Right ventricle myocardium inferior (tissue), 1 donor: ENCODE measurements around the gene UGT1A9. TPM values are rescaled to one million over a fixed set of nuclear protein-coding genes. Genes with fewer than 3 reads are reported as not detected.

Experiments used
- ATAC-seq: fragments of 200-7000 bp; cut with Tn5 transposase; one replicate; pipeline ENCODE4 v1.9.1; 2020; ENCODE audit warnings: mild to moderate bottlenecking, moderate library complexity
- DNase-seq: peaks from one replicate; pipeline ENCODE4 v3.0.0; 2021; ENCODE audit errors: missing footprints
- intact Hi-C: fragments of 100-400 bp; cut with DNase I; formaldehyde crosslinking; loops from one replicate; pipeline ENCODE4 v1.11.0; 2022
- total RNA-seq: library from RNA; stranded (reverse); fragmentation: NEBNext Ultra II Directional; extraction: Animal tissue kit (Norgen Biotek cat#: 25700); gene quantifications from one replicate; pipeline ENCODE4 v1.2.1, GENCODE V29; 2021
- donor health status: DM: no; HTN: yes; CAD: no; lungs with severe emphysema.

Gene UGT1A9
- total RNA-seq, 1 donor from 2014 or later, result not detected

DNA sequence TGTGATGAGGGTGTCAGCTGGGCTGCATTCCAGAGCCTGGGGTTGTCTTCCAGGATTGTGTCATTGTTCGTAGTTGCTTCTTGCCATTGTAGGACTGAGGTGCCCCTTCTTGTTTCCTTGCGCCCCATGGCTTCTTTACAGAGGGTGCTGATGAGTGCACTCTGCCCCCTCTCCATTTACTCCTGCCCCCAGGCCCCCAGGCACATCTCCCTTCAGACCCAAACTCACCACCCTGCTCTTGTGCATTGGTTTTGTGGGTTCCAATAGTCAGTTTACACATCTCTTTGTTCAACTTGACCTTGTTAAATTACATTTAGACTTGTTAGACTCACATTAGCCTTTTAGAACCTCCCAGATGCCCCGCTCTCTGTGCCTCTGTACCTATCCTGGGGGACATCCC lies 149.5 kb downstream of the UGT1A9 start:
- DNase-seq (no peak), ATAC-seq (no peak)
- intact Hi-C loops, result no loop called here

DNA sequence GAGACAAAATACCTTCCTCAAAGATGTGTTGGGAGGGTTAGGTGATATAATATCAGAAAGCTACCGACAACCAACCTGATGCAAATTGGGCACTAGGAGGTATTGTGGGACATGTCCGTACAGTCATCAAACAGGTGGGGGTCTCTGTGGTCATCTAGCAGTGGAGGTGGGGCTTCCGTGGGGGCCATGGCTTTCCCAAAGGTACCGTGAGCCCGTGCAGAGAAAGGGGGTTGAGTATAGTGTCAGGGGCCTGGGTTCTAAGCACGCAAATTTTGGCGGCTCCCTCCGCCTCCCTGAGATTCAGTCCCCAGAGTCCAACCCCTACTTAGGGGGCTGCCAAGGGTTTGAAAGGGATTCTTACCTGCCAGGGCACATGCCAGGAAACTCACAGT lies 150.0 kb downstream of the UGT1A9 start:
- DNase-seq (no peak), ATAC-seq (no peak)
- intact Hi-C loops, result no loop called here

DNA sequence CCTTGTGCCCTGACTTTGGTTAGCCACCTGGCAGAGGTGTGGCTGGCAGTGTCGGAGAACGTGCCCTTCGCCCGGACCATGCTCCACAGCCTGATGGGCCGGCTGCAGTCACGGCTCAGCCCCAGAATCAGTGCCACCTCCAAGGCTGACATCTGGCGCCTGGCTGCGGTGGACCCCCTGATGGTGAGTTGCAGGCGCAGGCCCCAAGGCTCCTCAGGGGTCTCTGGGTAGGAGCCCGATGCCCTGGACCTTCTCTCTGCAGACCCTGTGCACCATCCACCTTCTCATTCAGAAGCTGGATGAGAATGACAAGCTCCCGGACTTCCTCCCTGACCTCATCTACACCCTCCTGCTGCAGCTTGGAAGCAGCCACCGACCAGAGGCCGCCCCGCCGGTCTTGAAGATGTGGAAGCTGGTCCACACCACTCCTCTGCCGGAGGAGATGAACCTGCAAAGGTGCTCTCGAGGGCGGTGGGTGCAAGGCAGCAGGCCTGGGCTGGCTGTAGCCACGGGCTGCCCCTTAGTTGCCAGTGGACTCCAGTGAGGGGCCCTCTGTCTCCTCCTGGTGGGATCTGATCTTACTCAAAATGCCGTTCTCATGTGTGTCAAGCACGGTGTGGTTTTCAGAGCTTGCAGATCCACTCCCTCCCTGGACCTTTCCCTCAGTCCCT lies 150.5 kb downstream of the UGT1A9 start:
- intact Hi-C loops, result no loop called here
- DNase-seq, result no peak
- no peak for ATAC-seq

Other genes with a start within 250 kb of the UGT1A9 start
- 17.2 TPM for gene USP40, start 105.1 kb upstream of the UGT1A9 start, total RNA-seq
- gene UGT1A8, start 54.3 kb upstream of the UGT1A9 start, total RNA-seq, result not detected
- not detected for gene UGT1A10, start 35.5 kb upstream of the UGT1A9 start, total RNA-seq
- not detected for gene UGT1A7, start 10.0 kb downstream of the UGT1A9 start, total RNA-seq
- not detected for gene UGT1A6, start 21.0 kb downstream of the UGT1A9 start, total RNA-seq
- not detected for gene UGT1A5, start 41.0 kb downstream of the UGT1A9 start, total RNA-seq
- not detected for gene UGT1A4, start 46.8 kb downstream of the UGT1A9 start, total RNA-seq
- gene UGT1A3, start 57.1 kb downstream of the UGT1A9 start, total RNA-seq, result not detected
- not detected for gene UGT1A1, start 88.4 kb downstream of the UGT1A9 start, total RNA-seq
- not detected for gene MROH2A, start 106.4 kb downstream of the UGT1A9 start, total RNA-seq
- 0.41 TPM for gene HJURP, start 182.6 kb downstream of the UGT1A9 start, total RNA-seq
- gene TRPM8, start 245.5 kb downstream of the UGT1A9 start, total RNA-seq, result not detected